GM18873 (cell line): ENCODE results near the gene DSCAML1.

Experiments
- ATAC-seq: cut with Tn5 transposase; IDR thresholded peaks from one replicate; pipeline ENCODE4 v1.9.1; 2021; ENCODE audit warnings: mild to moderate bottlenecking, moderate library complexity, moderate number of reproducible peaks; ENCODE audit not compliant: unreplicated experiment, low FRiP score

DSCAML1 gene, protein sequence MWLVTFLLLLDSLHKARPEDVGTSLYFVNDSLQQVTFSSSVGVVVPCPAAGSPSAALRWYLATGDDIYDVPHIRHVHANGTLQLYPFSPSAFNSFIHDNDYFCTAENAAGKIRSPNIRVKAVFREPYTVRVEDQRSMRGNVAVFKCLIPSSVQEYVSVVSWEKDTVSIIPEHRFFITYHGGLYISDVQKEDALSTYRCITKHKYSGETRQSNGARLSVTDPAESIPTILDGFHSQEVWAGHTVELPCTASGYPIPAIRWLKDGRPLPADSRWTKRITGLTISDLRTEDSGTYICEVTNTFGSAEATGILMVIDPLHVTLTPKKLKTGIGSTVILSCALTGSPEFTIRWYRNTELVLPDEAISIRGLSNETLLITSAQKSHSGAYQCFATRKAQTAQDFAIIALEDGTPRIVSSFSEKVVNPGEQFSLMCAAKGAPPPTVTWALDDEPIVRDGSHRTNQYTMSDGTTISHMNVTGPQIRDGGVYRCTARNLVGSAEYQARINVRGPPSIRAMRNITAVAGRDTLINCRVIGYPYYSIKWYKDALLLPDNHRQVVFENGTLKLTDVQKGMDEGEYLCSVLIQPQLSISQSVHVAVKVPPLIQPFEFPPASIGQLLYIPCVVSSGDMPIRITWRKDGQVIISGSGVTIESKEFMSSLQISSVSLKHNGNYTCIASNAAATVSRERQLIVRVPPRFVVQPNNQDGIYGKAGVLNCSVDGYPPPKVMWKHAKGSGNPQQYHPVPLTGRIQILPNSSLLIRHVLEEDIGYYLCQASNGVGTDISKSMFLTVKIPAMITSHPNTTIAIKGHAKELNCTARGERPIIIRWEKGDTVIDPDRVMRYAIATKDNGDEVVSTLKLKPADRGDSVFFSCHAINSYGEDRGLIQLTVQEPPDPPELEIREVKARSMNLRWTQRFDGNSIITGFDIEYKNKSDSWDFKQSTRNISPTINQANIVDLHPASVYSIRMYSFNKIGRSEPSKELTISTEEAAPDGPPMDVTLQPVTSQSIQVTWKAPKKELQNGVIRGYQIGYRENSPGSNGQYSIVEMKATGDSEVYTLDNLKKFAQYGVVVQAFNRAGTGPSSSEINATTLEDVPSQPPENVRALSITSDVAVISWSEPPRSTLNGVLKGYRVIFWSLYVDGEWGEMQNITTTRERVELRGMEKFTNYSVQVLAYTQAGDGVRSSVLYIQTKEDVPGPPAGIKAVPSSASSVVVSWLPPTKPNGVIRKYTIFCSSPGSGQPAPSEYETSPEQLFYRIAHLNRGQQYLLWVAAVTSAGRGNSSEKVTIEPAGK (N-terminal part only)

DNA sequence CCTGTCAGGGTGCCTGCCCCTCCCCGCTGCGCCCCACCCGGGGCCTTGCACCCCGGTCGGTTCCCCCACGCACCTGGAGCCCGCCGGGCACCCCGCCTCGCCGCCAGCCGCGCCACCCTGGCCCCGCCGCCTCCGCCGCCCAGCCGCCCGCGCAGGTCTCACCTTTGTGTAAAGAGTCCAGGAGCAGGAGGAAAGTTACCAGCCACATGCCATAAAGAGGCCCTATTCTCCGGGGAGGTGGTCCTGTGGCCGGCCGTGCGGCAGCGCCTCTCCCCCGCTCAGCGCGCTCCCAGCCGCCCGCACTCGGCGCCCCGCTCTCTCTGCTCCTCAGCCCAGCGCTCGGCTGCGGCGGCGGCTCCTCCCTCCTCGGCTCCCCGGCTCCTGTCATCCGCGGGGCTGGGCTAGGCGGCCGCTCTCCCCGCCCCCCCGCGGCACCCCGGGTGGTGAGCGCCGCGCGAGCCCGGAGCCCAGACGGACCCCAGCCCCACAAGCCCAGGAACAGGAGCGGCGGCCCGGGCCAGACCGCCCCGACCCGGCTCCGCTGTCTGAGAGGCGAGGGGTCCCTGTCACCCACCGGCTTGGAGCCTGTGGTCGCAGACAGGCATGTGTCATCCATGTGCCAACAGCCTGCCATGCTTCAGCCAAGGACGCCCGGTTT lies at the start of gene DSCAML1:
TSS of gene DSCAML1 (minus strand) at position 345 of the 658 bp plus-strand sequence. CDS start at position 208, 137 bp downstream.
- no peak for ATAC-seq

DNA sequence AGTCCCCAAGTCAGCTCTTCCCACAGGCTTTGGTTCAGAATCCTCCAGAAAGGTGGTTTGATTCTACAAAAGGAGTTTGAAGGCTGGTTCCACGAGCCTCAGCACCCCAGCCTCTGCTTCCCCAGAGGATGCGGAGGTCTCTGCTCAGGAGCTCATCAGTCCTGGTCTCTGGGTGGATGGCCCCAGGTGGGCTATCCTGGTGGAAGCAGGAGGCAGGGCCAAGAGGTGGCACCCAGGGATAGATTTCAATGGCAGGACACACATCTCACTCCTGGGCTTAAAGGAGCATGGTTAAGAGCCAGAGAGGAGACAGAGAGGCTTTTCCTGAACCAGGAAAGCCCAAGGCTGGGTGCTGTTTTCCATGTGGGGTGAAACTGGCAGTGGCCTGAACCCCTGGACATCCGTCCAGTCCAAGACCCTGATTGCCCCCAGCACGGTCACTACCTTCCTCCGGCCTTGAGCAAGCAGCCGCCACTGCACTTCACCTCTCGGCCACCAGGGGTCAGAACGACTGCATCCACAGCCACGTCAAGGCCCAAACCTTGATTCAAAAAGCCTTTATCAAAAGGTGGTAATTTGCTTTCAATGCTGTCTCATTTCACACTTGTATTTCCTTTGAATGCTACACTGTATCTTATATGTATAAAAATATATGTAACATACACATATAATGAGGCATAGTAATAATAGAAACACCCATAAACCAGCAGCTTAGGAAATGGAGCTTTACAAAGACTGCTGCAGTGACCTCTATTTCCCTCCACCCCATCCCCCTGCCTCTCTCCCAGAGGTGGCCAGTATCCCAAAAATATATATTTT lies 46.9 kb upstream of the DSCAML1 start:
- ATAC-seq, result no peak

DNA sequence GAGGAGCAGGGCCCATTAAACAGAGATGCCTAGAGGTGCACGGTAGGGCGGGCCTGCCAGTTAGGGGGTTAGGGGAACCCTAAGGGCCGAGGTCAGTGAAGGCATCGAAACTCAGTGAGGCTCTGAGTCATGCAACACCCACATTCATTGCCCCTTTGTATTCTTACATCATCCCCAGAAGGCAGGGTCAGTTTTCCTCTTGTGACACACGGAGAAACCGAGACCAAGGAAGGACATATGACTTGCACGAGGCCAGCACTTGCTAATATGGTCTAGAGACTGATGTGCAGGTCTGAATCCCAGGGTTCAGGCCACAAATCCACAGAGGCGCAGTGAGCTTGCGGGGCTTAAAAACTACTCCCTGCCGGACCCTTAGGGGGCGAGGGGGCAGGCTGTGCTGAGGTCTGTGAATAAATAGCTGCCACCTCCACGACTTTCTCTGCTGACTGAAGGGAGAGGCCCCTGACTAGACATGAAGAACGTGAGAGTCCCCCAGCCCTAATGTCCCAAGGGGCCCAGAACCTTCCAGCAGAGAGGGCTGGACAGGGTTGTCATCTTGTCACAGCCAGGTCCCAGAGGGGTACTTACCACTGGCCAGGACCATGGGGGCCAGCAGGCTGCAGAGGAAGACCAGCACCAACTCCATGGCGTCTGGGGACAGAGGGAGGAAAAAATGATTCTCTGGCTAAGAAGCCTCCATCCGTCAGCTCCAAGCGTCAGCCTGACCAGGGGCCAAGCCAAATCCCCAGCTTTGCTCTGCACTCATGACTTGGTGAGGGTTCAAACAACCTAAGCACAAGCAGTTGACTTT lies 45.3 kb upstream of the DSCAML1 start:
- ATAC-seq, result no peak

DNA sequence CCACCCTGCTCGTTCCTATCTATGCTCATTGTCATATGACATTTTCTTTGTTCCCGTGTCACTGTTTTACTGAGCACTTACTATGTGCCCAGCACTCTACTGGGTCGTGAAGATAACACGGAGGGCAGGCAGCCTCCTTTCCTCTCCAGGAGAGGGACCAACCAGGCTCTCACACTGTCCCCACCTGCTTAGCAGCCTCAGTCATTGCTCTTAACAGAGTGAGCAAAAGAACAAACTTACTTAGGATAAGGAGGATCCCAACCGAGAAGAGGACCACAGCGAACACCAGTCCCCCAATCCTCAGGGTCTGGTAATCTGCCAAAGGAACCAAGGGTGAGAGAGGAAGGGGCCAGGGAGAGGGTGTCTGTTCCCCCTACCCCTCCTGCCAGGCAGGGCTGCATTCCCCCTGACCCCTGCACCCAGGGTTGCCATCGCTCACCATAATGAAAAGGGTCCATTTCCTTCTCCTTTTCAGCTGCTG lies 44.6 kb upstream of the DSCAML1 start:
- no peak for ATAC-seq

DNA sequence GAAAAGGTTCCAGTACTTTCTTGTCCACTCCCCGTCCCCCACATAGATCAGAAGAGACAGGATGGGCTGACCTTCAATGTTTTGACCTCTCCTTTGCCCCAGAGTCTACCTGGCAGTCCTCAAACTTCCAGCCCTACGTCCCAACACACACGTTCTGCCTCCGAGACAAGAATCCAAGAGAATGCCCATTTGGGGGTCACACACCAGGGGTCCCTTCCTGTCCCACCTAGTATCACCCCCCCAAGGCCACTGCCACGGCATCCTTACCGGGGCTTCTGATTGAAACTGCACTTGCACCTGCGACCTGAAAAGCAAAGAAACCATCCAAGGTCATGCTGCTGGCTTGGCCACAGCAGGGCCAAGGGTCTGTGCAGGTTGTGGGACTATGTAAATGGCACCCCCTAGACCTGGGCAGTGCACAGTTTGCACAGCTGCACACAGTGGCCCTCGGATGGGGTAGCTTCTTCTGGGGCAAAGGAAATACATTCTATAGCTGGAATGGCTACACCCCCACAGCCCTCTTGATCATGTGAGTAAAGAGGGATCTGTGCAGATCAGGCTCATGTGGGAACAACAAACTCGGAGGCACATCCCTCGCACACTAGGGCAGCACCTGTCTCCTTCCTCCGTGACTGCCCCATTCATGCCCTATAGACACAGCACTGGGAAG lies 44.0 kb upstream of the DSCAML1 start:
- no peak for ATAC-seq

DNA sequence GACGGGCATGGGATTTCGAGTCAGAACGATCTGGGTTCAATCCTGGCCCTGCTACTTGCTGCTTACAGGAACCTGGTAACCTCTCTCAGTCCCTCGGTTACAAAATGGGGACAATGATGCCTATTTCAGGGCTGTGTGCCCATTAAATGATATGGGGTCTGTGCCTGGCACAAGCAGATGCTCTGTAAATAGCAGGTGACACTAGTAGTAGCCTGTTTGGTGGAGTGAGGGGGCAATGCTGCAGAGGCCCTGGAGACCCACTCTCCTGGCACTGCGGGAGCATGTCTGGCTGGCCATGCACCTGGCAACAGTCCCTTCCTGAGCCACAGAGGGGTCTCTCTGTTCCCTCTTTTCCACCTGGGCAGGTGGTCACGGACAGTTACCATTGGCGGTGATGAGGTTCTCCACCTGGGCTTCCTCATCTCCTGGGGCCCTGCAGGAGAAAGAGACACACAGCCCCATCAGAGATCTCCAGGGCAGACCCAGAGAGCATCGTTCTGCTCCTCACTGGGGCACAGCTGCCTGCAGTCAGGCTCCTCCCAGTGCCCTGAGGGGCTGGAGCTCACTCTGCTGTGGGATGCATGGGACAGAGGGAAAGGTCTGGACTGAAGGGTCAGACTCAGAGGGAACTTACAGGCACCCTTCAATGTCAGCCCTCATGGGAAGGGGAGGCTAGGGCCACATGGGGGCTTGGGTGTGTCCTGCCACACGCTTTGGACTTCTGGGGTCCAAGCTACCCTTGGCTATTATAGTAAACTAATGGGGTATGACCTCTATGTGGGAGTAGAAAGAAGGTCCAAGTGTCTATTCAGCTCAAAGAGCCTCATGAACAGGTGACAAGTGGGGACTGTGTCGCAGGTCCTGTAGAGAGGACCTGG lies 43.2 kb upstream of the DSCAML1 start:
- no peak for ATAC-seq

DNA sequence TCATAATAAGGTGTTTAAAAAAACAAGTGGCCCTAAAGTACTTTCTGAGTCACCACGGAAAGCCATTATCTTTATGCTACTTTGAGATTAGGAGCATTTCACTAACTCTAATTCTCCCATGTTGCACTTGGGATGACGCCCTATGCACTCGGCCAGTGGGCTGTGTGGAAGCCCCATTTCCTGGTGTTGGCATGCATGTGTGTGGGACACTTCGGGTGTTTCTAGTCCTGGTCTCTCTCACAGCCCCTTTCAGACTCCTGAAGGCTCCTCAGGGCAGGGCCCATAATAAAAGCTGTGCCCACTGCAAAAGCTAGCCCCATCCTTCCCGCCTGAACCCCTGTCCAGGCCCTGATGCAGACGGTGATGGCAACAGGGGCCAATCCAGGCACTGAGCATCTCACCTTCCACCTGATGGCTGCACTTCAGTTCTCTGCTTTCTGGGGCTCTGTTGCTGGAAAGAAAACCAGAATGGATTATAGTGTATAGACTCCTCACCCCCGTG lies 42.4 kb upstream of the DSCAML1 start:
- ATAC-seq, result no peak

DNA sequence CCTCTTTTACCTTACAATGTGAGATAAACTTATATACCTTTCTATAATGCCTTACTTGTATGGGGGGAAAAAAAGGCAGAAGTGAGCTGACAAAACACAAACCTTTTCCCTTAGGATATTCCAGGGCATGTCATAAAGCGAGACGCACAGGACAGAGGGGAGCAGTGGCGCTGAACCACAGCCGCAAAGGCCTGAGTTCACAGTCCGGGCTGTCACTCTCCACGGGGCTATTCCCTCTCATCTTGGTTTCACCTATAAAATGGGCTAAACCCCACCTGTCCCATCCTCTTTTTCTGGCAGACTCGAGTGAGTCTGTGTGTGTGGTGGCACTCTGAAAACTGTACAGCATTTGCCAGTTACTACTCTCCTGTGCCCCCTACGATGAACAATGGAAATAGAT lies 41.9 kb upstream of the DSCAML1 start:
- ATAC-seq, result no peak

DNA sequence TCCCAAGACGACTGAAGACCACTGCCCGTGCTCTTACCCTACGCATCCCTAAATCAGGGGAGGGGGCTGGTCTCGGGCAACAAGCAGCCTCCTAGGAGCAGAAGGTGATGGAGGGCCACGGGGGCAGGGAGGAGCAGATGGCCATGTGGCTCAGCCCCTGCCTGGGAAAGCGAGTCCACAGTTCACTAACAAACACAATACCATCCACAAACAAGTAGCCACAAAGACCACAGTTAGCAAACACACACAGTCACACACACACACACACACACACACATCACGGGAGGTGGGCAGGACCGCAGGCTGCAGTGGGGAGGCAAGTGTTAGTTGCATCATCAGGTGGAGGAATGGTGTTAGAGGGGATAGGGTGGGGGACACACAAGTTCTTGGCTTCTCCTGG lies 40.8 kb upstream of the DSCAML1 start:
- no peak for ATAC-seq

DNA sequence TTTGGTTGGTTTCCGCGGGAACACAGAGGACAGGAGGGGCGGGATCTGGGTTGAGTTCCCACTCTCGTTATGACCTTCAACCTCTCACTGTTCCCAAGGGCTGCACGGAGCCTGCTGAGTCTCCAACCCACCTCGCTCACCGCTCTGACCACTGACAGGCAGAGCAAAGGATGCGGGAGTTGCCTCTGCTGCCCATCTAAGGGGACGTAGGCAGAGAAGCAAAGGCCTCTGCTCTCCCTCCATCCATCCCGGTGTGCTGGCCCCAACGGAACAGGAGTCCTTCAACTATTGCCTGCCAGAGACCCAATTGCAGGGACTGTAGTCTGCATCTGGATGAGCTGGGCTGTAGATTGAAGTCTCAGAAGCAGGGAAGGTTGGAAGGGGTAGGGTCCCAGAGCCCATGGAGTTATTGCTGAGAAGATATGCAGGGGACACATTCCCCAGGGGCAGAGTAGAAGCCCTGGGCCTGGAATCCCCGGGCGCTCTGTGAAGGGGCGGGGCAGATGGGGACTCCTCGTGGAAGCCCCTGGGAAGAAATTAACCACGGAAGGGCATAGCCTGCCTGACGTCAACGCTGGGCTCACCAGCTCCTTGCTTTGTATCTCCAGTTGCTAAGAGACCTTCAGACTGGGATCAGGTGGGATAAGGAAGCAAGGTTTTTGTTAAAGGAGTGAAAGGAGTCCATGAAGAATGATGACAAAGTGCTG lies 40.2 kb upstream of the DSCAML1 start:
- no peak for ATAC-seq

DNA sequence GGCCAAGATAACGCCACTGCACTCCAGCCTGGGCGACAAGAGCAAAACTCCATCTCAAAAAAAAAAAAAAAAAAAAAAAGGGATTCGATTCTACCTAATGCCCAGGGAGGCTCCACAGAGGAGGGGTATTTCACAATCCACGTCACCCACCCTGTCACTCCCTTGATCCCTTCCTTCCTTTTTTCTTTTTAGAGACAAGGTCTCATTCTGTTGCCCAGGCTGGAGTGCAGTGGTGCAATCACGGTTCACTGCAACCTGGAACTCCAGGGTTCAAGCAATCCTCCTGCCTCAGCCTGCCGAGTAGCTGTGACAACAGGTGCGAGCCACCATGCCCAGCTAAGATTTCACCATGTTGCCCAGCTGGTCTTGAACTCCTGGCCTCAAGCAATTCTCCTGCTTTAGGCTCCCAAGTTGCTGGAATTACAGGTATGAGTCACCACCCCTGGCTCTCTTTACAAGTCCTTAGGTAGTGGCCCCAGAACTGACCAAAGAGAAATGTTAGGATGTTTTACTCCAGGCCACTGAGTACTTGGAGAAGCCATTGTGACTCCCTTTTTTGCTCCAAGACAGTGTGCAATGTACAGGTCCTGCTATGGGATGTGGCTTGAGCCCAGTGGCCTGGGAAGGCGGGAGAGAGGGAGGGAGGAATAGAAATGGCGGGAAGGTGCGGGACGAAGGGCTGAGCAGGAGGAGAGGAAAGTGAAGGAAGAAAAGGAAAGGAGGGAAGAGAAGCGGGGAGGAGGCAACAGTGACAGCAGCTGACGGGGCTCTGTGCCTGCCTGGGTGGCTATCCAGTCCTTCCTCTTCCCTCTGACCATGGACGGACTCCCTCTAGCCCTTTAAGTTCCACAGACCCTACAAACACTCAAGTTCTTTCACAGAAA lies 39.3 kb upstream of the DSCAML1 start:
- ATAC-seq, result no peak

DNA sequence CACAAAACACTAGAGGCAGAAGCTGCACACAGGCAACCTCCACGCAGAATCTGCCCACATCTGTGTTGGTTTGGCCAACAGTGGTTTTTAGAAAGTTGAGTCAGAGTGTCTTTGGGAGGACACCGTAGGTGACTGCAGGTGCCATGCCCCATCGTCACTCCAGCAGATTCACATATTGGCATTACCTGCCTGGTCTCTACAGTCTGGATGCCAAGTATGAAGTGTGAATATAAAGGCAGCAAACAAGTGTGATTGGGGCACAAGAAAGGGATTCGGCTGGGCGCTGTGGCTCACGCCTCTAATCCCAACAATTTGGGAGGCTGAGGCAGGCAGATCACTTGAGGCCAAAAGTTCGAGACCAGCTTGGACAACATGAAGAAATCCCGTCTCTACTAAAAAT lies 38.6 kb upstream of the DSCAML1 start:
- no peak for ATAC-seq

DNA sequence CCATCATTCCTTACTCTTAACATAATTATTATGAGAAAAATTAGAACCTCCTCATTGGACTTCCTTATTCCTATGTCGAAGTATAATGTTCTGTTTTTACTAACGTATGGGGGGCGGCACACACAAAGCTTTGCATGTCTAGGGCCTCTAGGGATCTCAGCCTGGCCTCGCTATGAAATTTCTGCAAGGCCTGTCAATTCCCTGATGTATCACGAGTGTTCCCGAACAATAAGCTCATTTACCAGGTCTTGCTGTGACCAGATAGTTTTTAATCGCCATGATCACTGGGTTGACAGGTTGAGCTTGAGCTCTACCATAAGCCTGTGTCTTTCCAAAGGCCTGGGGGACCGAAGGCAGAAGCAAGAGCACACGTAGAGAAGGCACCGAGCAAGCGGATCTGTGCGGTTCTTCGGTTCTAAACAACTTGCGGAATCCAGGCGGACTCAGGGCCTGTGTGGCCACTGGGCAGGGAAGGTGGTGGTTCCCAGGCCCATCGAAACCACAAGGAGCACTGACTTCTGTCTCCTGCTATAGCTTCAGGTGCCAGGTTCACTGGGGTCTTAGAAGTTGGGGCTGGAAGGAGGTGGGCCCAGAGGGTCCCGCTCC lies 37.9 kb upstream of the DSCAML1 start:
- no peak for ATAC-seq

DNA sequence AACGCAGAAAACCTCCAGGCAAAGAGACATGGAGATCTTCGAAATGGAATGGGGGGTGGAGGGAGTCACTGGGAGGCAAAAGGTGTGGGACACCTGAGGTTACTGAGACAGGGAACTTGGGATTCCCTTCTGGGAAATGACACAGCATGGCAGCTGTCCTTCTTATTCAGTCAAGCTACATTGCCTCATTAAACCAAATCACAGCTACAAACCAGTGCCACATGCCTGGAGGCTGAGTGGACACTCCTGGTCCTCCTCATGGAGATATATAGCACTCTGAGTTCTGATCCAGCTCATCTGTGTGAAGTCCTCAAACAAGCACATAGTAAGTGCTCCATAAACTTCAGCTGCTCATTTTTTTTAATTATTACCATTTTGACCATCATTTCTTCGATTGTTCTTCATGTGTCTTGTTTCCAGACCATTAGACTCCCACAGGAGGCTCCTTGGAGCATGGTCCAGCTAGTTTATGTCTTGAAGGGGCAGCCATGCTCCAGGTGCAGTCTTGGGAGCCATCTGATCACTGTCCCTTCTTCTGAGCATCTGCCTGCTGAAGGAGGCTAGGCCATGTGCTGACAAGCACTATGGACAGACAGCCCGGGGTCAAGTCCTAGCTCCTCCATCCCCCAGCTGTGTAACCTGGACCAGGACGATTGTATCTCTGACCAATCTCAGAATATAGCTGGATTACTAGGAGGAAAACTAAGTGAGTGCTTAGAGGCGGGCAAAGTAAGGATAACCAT lies 37.2 kb upstream of the DSCAML1 start:
- ATAC-seq, result no peak
